Raji (cell line): Measurements from ENCODE around the gene SERINC5.

ENCODE experiments used
- POLR2A ChIP-seq: IDR thresholded peaks from 2 replicates; pipeline ENCODE4 v1.6.1; 2011; ENCODE audit warnings: low read depth, low read length, control low read depth; ENCODE audit not compliant: insufficient read depth

SERINC5 gene

DNA sequence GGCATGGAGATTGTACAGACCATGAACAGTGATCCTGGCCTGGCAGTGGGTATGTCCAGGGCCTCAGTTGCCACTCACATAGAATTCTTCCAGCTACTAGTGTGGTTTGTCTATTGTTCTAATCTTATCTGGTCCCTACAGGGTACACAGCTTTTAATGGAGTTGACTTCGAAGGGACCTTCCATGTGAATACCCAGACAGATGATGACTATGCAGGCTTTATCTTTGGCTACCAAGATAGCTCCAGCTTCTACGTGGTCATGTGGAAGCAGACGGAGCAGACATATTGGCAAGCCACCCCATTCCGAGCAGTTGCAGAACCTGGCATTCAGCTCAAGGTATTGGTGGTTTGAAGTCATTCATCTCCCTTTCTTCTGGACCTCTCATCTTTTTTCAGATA, 176.9 kb downstream of the SERINC5 start:
- no peak for TF ChIP-seq POLR2A

DNA sequence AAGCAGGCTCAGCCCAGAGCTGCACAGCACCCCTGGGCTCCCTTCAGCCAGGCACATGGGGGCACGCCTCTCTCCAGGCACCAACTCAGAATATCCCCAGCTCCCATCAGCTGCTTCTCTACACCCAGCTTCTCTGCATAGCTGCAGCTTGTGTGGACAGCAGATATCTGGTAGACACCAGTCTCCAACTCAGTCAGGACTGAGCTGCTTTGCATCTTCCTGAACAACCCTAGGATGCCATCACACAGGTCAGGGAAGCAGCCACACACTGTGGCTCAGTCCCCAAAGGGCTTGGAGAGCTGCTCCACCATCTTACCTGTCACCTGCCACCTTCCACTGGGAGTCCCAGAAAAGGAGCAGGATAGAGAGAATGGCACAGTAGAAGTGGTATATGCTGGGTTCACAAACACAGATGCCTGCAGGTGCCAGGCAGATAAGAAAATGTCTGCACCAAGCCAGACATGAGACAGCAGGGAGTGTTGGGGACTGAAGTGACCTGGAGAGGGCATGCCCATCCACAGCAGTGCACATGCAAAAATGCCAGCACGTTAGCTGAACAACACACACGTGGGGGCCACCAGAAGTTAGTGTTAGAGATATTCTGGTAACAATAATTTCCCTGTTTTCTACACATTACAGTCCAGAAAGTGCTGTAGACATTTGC, 178.7 kb downstream of the SERINC5 start:
- no peak for TF ChIP-seq POLR2A

DNA sequence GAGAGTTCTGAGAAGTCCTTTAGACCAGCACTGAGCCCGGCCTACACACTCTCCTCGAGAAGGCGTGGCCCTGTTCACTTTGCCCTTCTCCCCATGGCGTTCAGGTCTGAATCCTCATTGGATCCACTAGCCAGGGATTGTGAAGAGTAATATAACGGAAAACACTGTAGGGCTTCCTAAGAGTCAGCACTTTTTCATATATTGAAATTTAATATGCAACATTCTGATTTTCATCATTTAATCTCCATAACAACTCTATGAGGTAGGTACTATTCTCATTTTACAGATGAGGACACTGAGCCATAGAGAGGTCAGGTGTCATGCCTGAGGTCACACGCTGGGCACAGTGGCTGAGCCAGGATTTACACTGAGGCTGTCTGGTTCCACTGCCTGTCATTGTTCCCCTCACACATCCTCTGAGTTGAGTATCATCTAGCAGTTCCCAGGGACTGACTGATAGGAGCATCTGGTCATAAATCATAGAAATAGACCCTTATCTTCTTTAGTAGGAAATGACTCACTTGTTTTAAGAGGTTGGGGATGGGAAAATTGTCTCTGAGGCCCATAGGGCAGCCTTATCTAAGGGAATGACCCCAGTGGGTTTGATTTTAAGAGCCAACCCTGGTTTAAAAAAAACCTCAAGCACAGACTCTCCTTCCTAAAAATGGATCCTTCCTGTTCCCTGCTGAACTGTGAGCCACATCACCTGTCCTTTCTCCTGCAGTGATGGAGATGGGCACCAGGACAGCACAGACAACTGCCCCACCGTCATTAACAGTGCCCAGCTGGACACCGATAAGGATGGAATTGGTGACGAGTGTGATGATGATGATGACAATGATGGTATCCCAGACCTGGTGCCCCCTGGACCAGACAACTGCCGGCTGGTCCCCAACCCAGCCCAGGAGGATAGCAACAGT, 179.5 kb downstream of the SERINC5 start:
- no peak for TF ChIP-seq POLR2A

DNA sequence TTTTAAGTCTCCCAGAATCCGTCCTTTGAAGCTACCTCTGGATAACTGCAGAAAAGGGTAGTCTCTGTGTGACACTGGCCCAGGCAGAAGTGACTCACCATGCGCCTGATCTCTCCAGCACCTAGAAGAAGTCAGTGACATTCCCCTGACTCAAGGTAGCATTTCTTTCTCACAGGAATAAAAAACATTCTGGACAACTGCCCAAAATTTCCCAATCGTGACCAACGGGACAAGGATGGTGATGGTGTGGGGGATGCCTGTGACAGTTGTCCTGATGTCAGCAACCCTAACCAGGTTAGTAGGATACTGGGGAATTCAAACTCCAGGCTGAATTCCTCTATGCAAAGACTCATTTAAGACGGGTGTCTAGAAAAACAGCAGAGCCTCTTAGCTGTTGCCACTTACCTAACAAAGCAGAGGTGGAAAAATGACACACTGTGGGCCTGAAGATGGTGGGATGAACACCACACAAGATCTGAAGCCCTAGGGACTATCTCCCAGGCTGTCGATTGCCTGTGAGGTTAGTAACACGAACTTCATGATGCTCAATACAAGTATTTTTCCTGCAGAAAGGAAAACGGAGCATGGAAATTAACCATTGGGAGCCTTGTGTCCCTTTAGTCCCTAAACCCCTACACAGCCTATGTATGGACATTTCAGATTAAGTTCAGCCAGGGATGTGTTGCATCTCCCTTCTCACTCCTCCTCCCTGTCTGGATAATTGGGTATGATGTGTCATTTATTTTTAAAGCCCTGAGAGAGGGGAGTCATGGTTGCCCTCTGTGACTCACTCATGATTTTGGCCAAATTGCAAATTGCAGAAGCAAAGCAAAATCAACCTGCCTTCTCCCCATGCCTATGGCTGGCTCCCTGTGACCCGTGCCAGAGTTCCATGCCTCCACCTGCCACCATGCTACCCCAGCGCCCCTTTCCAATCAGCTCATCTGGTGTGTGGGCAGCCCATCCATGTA, 183.5 kb downstream of the SERINC5 start:
- TF ChIP-seq POLR2A, result no peak

DNA sequence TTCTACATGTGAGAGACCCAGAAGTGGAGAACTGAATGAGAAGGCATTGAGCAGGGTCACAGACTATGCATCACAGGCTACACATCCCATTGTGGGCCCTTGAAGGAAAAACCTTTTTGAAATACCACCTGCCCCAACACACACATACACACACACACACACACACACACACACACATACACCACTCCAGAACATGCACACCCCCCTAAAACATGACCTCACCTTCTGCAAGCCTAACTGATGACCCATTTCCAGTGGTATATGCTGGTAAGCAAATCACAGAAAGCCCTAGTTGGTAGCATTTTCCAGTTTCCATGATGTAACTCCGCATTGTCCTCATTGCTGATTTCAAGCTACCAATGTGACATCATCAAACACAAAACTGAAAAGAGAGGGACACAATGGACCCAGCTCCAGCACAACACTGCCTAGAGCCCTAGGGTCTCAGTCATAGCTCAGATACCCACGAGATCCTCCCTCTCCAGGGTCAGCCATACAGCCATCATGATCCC, 184.3 kb downstream of the SERINC5 start:
- TF ChIP-seq POLR2A, result no peak

DNA sequence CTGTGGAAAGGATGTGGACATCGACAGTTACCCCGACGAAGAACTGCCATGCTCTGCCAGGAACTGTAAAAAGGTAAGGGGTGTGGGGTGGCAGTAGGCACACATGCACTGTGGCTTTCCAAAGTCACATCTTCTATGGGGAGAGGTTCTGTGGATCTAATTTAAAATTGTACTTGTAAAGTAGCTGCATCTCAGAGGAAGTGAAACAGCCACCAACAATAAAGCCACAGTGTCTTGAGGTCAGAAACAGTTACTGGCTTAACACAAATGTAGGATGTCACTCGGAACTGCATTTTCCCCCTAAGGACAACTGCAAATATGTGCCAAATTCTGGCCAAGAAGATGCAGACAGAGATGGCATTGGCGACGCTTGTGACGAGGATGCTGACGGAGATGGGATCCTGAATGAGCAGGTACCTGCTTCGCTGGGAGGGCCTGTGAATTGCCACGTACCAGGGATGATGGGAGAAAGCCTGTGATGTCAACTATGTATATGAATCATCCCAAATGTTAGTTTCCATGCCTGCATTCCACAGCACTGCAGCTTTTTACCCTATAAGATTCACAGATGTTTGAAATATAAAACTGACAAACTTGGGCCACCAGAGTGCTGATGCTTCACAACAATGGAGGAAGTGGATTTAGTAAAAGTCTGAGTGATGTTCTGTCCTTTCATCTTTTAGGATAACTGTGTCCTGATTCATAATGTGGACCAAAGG, 185.4 kb downstream of the SERINC5 start:
- no peak for TF ChIP-seq POLR2A

DNA sequence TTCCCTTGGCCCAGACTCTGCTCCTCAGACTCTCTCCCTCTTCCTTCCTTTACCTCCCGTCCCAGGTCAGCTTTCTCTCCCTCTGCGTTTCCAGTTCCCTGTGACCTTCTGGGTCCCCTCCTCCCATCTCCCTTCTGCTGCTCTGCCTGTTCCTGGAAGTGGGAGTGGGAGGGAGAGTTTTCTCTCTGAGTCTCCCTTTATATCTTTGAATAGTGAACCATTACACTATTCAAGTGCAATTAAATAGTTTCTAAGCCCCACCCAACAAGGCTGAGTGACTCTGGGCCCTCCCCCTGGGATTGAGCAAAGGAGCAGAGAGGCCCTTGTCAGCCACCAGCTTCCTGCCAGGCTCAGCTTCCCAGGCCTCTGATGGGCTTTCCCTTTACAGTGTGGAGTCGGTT, 185.9 kb downstream of the SERINC5 start:
- no peak for TF ChIP-seq POLR2A

DNA sequence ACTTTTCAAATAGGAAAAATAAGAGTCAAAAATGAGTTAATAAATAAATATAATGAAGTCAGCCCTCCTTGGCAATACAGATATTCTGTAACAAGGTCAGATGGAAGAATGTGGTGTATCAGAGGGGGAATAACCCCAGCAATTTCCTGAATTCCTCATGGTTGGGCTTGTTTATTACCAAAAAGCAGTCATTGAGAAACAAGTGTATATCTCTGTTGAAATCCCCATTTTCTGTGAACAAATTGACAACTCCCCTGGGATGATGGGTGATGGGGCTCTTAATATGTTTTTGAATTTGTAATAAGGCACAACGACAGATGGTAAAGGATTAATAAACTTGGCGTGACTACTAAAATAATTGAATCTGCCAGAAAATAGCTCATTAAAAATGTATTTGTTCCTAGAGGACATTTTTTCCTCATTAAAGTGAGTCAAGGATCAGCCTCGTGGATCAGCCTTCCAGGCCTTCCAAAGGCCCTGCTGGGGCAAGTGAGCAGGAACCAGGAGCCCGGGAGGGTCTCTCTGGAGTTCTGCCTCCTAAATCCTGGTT, 186.5 kb downstream of the SERINC5 start:
- TF ChIP-seq POLR2A, result no peak

DNA sequence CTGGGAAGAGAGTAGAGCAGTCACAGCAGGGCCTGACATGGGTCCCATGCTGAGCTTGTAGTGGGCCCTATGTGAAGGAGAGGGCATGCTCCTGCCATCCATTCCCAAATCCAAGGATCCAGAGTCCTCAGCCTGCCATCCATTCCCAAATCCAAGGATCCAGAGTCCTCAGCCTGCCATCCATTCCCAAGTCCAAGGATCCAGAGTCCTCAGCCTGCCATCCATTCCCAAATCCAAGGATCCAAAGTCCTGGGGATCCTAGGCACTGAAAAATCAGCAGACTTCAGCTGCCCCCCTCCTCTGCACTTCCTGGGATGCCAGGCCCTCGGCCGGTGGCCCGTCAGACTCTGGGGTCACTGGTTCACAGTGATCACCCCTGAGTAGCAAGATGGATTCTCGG, 187.1 kb downstream of the SERINC5 start:
- TF ChIP-seq POLR2A, result no peak

DNA sequence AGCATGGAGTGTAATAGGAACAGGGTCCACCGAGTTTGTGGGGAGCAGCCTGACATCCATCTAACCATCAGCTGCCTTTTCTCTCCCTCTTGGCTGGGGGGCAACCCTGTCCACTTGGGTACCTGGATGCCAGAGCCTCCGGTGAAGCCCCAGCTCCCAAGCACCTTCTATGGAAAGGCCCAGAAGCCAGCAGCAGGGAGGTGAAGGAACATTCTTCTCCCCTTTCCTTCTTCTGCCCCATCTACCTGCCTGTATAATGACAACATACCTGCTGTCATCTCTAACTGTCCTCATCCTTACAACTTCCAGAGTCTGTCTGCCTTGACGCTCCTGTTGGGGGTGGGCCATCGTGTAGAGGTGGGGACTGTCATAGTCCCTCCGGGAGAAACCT, 187.6 kb downstream of the SERINC5 start:
- no peak for TF ChIP-seq POLR2A

DNA sequence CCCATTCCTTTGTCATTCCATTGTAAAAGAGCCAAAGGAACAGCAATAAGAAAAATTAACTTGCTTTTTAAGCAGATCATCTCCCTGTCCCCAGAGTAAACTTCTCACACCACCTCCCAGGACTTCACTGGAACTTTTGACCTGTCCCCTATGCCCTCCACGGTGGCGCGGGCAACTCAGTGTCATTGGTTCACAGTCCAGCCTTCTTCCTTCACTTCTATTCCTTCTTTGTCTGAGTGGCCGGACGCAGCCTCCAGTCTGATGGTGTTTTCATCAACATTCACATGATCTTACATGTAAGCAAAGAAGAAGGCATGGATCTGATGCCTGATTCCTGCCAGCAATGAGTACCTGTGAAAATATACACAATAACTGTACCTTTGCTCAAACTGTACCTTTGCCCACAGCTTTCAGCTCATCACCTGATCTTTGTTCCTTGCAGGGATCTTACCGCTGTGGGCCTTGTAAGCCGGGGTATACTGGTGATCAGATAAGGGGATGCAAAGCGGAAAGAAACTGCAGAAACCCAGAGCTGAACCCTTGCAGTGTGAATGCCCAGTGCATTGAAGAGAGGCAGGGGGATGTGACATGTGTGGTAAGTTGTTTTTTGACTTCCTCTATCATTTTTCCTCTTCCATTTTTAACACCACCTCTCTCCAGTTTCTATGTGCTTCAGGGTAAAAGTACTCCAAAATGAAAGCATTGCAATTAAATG, 188.2 kb downstream of the SERINC5 start:
- TF ChIP-seq POLR2A, result no peak

DNA sequence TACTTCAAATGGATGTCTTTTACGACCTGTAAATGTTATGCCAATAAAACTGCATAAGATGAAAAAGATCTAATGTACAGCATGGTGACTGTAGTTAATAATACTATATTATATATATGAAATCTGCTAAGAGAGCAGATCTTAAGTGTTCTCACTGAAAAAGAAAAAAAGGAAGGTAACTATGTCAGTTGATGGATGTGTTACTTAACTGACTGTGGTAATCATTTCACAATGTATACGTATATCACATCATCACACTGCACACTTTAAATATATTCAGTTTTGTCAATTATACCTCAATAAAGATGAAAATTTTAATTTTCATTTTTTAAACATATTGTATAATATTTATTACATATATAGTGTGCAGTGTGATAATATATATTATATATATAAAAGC, 188.8 kb downstream of the SERINC5 start:
- no peak for TF ChIP-seq POLR2A

DNA sequence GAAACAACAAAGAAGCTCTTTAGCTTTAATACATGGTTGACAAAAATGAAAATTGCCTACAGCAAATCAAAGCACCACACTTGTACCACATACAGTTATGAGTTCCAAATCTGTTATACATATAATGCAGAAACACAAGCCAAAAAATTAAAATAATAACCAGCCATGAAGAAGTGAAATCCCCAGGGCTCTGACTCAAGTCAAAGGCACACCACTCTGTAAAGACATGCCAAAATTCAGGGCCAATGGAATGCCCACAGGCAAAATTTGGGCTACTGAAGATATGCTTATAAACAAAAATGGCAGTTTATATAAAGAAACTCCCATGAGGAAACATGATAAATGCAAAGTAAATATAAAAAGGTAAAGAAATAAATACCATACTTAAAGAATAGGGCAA, 191.7 kb downstream of the SERINC5 start:
- TF ChIP-seq POLR2A, result no peak
